ENCODE results near the gene NUP93. TPM values are rescaled to one million over a fixed set of nuclear protein-coding genes. Genes with fewer than 3 reads are reported as not detected.

Gene NUP93
- total and polyA plus RNA-seq, 2 donors (not counting 3 experiments of a cell fraction or from before 2014, with no cell fraction given): 62.3 to 124 TPM

DNA sequence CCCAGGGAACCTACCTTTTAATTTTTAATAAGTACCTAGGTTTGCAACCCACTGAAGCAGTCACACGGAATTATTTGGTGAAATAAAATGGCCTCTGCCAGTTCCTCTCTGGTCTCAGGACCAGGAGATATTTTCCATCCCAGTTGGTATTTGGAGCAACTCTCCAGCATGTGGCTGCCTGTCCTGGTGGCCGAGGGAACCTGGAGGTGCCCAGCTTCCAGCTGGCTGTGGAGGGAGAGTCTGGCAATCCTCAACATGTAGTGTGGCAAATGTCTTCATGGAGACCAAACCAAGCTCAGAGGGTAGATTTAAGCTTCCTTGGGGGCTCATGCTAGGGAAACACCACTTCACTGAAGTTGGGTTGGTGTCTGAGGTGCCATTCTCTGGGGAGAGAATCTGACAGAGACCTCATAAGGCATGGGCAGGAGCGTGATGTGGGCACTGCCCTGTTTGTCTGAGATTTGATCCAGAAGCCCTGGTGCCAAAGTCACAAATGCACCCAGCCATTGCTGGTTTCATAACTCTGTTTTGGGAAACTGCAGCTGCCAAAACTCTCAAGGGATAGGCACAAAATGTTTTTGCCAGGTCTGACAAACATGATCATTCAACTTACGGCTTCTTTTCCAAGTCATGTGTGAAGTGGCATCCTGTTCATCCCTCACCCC, 44.9 kb upstream of the NUP93 start:
- peaks cover 10% of the 10 kb centered on the region for H3K4me1 ChIP-seq (ENCODE audit: control insufficient read depth, extremely low read depth, insufficient read depth, low read length)
- H3K9me1 ChIP-seq (replicated peaks; ENCODE audit: control insufficient read depth, extremely low read depth, insufficient read depth, low read length): no peaks in the 10 kb centered on the region
- dilution Hi-C loops (cut with MboI; ENCODE audit: extremely low pct_ligation_motif_present, low sequenced_read_pairs): no loop called here
- H3K27ac ChIP-seq (ENCODE audit: insufficient read depth, low read depth, low read length): no peak overlapping the region
- BruUV-seq (replicated peaks): no TSS peak
- no peaks in the 10 kb centered on the region for H3K36me3 ChIP-seq (ENCODE audit: control insufficient read depth in 2 of 2, extremely low read depth in 1 of 2, insufficient read depth in 2 of 2, low read length in 2 of 2)
- POLR2A ChIA-PET: no interaction called here
- no peak overlapping the region for H3K4me2 ChIP-seq (ENCODE audit: insufficient read depth, low read length)
- CTCF ChIA-PET: interaction anchor here (1.5 to 1.6 kb wide), 2 partner anchors 17 to 84 kb away, joined by 4 read pairs; no protein-coding TSS in a partner anchor
- H3K27me3 ChIP-seq (ENCODE audit: control insufficient read depth in 2 of 2, insufficient read depth in 2 of 2, low read length in 2 of 2): no peaks in the 10 kb centered on the region
- H3K9me3 ChIP-seq (replicated peaks; ENCODE audit: control insufficient read depth, insufficient read depth, low read length): no peaks in the 10 kb centered on the region
- no peaks in the 10 kb centered on the region for H3K79me2 ChIP-seq (ENCODE audit: control insufficient read depth, insufficient read depth, low read length)
- H3K4me3 ChIP-seq (replicated peaks in 1 of 3; ENCODE audit: insufficient read depth in 1 of 3, low read depth in 1 of 3, low read length in 3 of 3): no peak overlapping the region
- H4K20me1 ChIP-seq (replicated peaks; ENCODE audit: control insufficient read depth, extremely low read depth, insufficient read depth, low read length): no peaks in the 10 kb centered on the region
- H2AFZ ChIP-seq (ENCODE audit: low read depth, low read length): no peak overlapping the region
- DNase-seq (ENCODE audit: low read depth, low spot score): no peak
- no peak overlapping the region for H3K9ac ChIP-seq (replicated peaks; ENCODE audit: extremely low read depth, insufficient read depth, low read length)
- no peak for TF ChIP-seq EZH2 (IDR thresholded peaks at IDR 0.05; ENCODE audit: borderline replicate concordance, low read depth, low read length, severe bottlenecking)
- no peak for TF ChIP-seq CTCF (IDR thresholded peaks at IDR 0.05; ENCODE audit: extremely low read depth in 1 of 2, insufficient read depth in 1 of 2, low read depth in 1 of 2, low read length in 2 of 2)
- no peak for TF ChIP-seq MAX (IDR thresholded peaks at IDR 0.05; ENCODE audit: insufficient read depth, insufficient read length)
- no peak for TF ChIP-seq FOS (IDR thresholded peaks at IDR 0.05; ENCODE audit: borderline replicate concordance, insufficient read depth, low read length)
- TF ChIP-seq POLR2AphosphoS5 (IDR thresholded peaks at IDR 0.05; ENCODE audit: insufficient read depth, low read depth, low read length): no peak
- TF ChIP-seq MYC (IDR thresholded peaks at IDR 0.05; ENCODE audit: low read depth, low read length): no peak
- TF ChIP-seq GATA2 (IDR thresholded peaks at IDR 0.05; ENCODE audit: insufficient read depth, insufficient read length, low read depth, low read length): no peak
- no peak for TF ChIP-seq JUN (IDR thresholded peaks at IDR 0.05; ENCODE audit: borderline replicate concordance, insufficient read depth, insufficient read length, low read depth)
- TF ChIP-seq POLR2A (IDR thresholded peaks at IDR 0.05; ENCODE audit: low read depth, low read length): no peak
- intact Hi-C loops (cut with micrococcal nuclease): no loop called here
- no peak for FAIRE-seq
